B cell (primary cell): ENCODE data around the gene PDE3B. TPM values are rescaled to one million over a fixed set of nuclear protein-coding genes. Genes with fewer than 3 reads are reported as not detected.

Source experiments
- ATAC-seq: fragments of 200-7000 bp; cut with Tn5 transposase; one replicate; pipeline ENCODE4 v1.10.0; 2021; ENCODE audit warnings: low read depth, mild to moderate bottlenecking, moderate number of reproducible peaks, moderate library complexity
- CTCF ChIA-PET: fragments of 350-600 bp; sonication (Branson Sonifier 250); formaldehyde crosslinking; loops from one replicate; lab custom pipeline; 2021; ENCODE audit warnings: antibody characterized with exemption, inconsistent platforms; lab: Charles Lee
- POLR2A ChIA-PET: fragments of 350-600 bp; sonication (Branson Sonifier 250); formaldehyde crosslinking; loops from one replicate; lab custom pipeline; 2021; ENCODE audit warnings: antibody characterized with exemption; lab: Charles Lee
- DNase-seq: peaks from one replicate; pipeline ENCODE4 v3.0.0; 2013
- H2AFZ ChIP-seq: 2 replicates; pipeline ENCODE4 v1.6.1; 2012; ENCODE audit warnings: mild to moderate bottlenecking, low read depth, low read length; ENCODE audit not compliant: insufficient read depth, poor library complexity, severe bottlenecking
- H3K27ac ChIP-seq, 2 donors: 1 replicate in 1 of 2; 2 replicates in 1 of 2; pipeline ENCODE4 v1.5.1; 2012 to 2013; ENCODE audit warnings: low read length in 2 of 2, mild to moderate bottlenecking in 2 of 2, moderate library complexity in 1 of 2
- H3K27me3 ChIP-seq, 4 experiments: fragments of 200-600 bp in 1 of 4; sonication (generic) in 1 of 4; replicated peaks in 1 of 4; 1 replicate in 2 of 4; 2 replicates in 2 of 4; pipeline versions ENCODE4 v1.6.1 to v1.7.0; 2013 to 2016; ENCODE audit warnings: low read length in 3 of 4, mild to moderate bottlenecking in 2 of 4, mixed read lengths in 1 of 4, moderate library complexity in 1 of 4; ENCODE audit not compliant: insufficient read depth in 4 of 4, control insufficient read depth in 3 of 4; ENCODE audit errors: control extremely low read depth in 1 of 4
- H3K36me3 ChIP-seq, 2 experiments: replicated peaks in 1 of 2; 1 replicate in 1 of 2; 2 replicates in 1 of 2; pipeline versions ENCODE4 v1.6.1 to v1.7.1; 2013; ENCODE audit warnings: low read length in 1 of 2; ENCODE audit not compliant: insufficient read depth in 2 of 2, control insufficient read depth in 1 of 2; ENCODE audit errors: control extremely low read depth in 1 of 2, extremely low read depth in 1 of 2
- H3K4me1 ChIP-seq, 2 donors: fragments of 200-600 bp in 1 of 2; sonication (generic) in 1 of 2; 1 replicate in 1 of 2; 2 replicates in 1 of 2; pipeline versions ENCODE4 v1.5.1 to v1.6.1; 2013 to 2017; ENCODE audit warnings: low read length in 2 of 2; ENCODE audit not compliant: control insufficient read depth in 2 of 2, insufficient read depth in 2 of 2
- H3K4me2 ChIP-seq: replicated peaks from 2 replicates; pipeline ENCODE3; 2012; ENCODE audit warnings: mild to moderate bottlenecking, low read depth, low read length; ENCODE audit not compliant: poor library complexity, severe bottlenecking
- H3K4me3 ChIP-seq, 5 experiments: fragments of 200-600 bp in 1 of 5; sonication (generic) in 1 of 5; 1 replicate in 3 of 5; 2 replicates in 2 of 5; pipeline versions ENCODE4 v1.5.1 to v1.7.0; 2011 to 2016; ENCODE audit warnings: low read length in 4 of 5, mild to moderate bottlenecking in 4 of 5, low read depth in 2 of 5, control low read depth in 1 of 5, moderate library complexity in 1 of 5; ENCODE audit not compliant: insufficient read depth in 1 of 5; ENCODE audit errors: control extremely low read depth in 1 of 5, extremely low read depth in 1 of 5
- H3K79me2 ChIP-seq: fragments of 200-600 bp; sonication (generic); one replicate; pipeline ENCODE4 v1.6.0; 2016; ENCODE audit warnings: low read length; ENCODE audit not compliant: control insufficient read depth, insufficient read depth
- H3K9ac ChIP-seq: fragments of 200-600 bp; sonication (generic); 2 replicates; pipeline ENCODE4 v1.6.1; 2017; ENCODE audit warnings: mild to moderate bottlenecking, low read length, moderate library complexity
- H3K9me3 ChIP-seq, 3 donors: one replicate each; pipeline versions ENCODE4 v1.6.1 to v1.7.1; 2013; ENCODE audit warnings: low read length in 2 of 3; ENCODE audit not compliant: control insufficient read depth in 2 of 3, insufficient read depth in 1 of 3; ENCODE audit errors: control extremely low read depth in 1 of 3
- H4K20me1 ChIP-seq: 2 replicates; pipeline ENCODE4 v1.6.0; 2012; ENCODE audit warnings: mild to moderate bottlenecking, low read length; ENCODE audit not compliant: insufficient read depth, control insufficient read depth, poor library complexity, severe bottlenecking
- H3K27ac Mint-ChIP-seq: one replicate; pipeline ENCODE4 v1.8.0; 2021; ENCODE audit warnings: mixed read lengths
- H3K27me3 Mint-ChIP-seq: one replicate; pipeline ENCODE4 v1.8.0; 2021; ENCODE audit warnings: mixed read lengths
- H3K4me1 Mint-ChIP-seq: one replicate; pipeline ENCODE4 v1.8.0; 2021; ENCODE audit warnings: mixed read lengths
- H3K4me3 Mint-ChIP-seq: one replicate; pipeline ENCODE4 v1.8.0; 2021; ENCODE audit warnings: mixed read lengths
- H3K9me3 Mint-ChIP-seq: one replicate; pipeline ENCODE4 v1.8.0; 2022; ENCODE audit warnings: mixed read lengths; ENCODE audit not compliant: insufficient read depth
- EZH2 ChIP-seq: IDR thresholded peaks from 2 replicates; pipeline ENCODE4 v1.6.1; 2012; ENCODE audit warnings: borderline replicate concordance, low read depth, mild to moderate bottlenecking, moderate library complexity, low read length; ENCODE audit not compliant: insufficient read depth, poor library complexity, severe bottlenecking
- WGBS: methylation state at CpG from one replicate; pipeline ENCODE4 v1.1.5; 2013; ENCODE audit warnings: missing lambda C conversion rate; ENCODE audit not compliant: insufficient coverage; 5-methylcytosine and 5-hydroxymethylcytosine counted together
- intact Hi-C: fragments of 100-400 bp; cut with micrococcal nuclease; formaldehyde crosslinking; loops from one replicate; pipeline ENCODE4 v1.10.0; 2022
- polyA plus RNA-seq: library from polyadenylated mRNA; depleted of rRNA; stranded (reverse); fragments of >200 nt; gene quantifications from 2 replicates; pipeline ENCODE4 v1.2.3, GENCODE V29; 2012
- total RNA-seq, 2 donors: library from RNA; stranded (reverse); fragments of 120-200 nt in 1 of 2; gene quantifications; 1 replicate in 1 of 2; 2 replicates in 1 of 2; pipeline versions ENCODE4 v1.2.3 to v1.2.4, GENCODE V29; 2013 to 2022
- TF ChIP-seq, protein P1 (sequence below): fragments of 200-600 bp; IDR thresholded peaks from one replicate; pipeline ENCODE4 v1.8.0; 2022; ENCODE audit warnings: antibody characterized with exemption, mild to moderate bottlenecking

The PDE3B gene
- total and polyA plus RNA-seq, 2 donors (not counting 1 experiment from before 2014, with no cell fraction given) = 1.0 to 60.7 TPM

DNA sequence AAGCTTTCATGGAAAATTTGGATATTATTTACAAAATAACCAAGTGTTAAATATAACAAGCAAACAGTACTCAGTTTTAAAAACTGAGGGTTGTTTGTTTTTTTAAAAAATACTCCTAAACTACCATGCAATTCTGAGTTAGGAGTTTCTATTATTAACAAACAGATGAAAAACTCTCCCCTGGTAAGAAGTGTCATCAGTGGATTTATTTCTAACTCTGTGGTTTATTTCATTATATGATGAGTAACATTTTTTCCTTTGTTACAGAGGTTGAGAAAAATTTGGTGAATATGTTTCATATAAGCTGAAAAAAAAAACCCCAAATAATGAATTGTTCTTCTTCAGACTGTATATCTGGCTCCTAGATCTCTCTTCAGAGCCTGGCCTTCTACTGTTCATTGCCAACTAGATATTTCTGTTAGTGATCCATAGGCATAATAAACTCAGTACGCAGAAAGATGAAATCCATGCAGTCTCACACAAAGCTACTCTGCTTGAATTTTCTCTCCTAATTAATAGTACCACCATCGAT lies 29.4 kb upstream of the PDE3B start:
- Histone ChIP-seq H2AFZ (no peak overlapping the region), H3K4me2 (no peak overlapping the region), H3K36me3 (no peaks in the 10 kb centered on the region), H3K4me3 (no peak overlapping the region), H3K9ac (no peak overlapping the region), H3K79me2 (no peaks in the 10 kb centered on the region), H4K20me1 (no peaks in the 10 kb centered on the region), H3K27ac (no peak overlapping the region), H3K27me3 (no peaks in the 10 kb centered on the region), H3K4me1 (no peaks in the 10 kb centered on the region), H3K9me3 (no peaks in the 10 kb centered on the region)
- H3K4me3 Mint-ChIP-seq = no peak overlapping the region
- peaks cover 3% of the 10 kb centered on the region for H3K27me3 Mint-ChIP-seq
- no peaks in the 10 kb centered on the region for H3K9me3 Mint-ChIP-seq
- no peaks in the 10 kb centered on the region for H3K4me1 Mint-ChIP-seq
- WGBS = 96% methylated on average over 2 of the region's 2 CpGs
- no peak for DNase-seq
- H3K27ac Mint-ChIP-seq = no peak overlapping the region
- intact Hi-C loops = no loop called here
- ChIA-PET POLR2A (interaction anchor here (0.7 kb wide), 1 partner anchor 267 kb away, joined by 3 read pairs; no protein-coding TSS in a partner anchor), CTCF (interaction anchor here (0.6 to 0.9 kb wide), 2 partner anchors 22 to 314 kb away, joined by 3 read pairs; no protein-coding TSS in a partner anchor)
- ATAC-seq = no peak
- TF ChIP-seq, protein P1, sequence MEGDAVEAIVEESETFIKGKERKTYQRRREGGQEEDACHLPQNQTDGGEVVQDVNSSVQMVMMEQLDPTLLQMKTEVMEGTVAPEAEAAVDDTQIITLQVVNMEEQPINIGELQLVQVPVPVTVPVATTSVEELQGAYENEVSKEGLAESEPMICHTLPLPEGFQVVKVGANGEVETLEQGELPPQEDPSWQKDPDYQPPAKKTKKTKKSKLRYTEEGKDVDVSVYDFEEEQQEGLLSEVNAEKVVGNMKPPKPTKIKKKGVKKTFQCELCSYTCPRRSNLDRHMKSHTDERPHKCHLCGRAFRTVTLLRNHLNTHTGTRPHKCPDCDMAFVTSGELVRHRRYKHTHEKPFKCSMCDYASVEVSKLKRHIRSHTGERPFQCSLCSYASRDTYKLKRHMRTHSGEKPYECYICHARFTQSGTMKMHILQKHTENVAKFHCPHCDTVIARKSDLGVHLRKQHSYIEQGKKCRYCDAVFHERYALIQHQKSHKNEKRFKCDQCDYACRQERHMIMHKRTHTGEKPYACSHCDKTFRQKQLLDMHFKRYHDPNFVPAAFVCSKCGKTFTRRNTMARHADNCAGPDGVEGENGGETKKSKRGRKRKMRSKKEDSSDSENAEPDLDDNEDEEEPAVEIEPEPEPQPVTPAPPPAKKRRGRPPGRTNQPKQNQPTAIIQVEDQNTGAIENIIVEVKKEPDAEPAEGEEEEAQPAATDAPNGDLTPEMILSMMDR = no peak
- no peak for TF ChIP-seq EZH2

DNA sequence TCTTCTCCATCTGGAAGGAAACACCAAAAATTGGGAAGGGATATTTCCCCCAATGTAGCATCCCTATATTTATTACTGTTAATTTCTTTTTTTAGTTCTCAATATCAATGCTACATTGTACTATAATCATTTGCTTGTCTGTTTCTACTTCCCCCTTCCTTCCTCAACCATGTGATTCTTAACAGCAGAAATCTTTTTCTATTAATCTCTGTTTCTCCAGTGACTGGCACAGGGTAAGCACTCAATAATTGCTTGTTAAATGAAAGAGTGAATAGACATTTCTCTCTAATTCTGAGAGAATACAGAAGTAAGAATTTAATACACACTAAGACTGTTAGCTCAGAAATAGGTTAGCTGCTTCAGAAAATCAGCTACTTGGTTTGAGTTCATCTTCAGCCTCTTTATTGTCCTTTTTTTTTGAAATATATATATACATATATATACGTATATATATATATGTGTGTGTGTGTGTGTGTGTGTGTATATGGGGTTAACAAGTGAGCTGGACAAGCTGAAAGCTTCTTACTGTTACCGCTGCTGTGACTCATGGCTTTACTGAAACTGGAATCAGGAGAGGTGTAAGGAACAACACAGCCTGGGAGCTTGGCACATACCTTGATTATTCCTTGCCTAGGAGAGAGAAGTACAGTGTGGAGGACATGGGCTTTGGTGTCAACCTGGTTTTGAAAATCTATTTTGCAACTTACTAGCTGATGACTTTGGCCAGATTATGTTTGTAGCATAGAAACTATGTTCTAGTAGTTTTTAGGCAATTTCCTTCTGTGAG lies 26.2 kb upstream of the PDE3B start:
- CTCF ChIA-PET = interaction anchor here (0.5 to 0.9 kb wide), 3 partner anchors 26 to 457 kb away, joined by 3 read pairs; partner anchors contain the start of gene PDE3B
- no peak for TF ChIP-seq EZH2
- TF ChIP-seq, protein P1 = no peak
- no peak overlapping the region for H3K4me2 ChIP-seq
- 100% methylated on average over 1 of the region's 2 CpGs for WGBS
- Mint-ChIP-seq H3K27me3 (peaks cover 3% of the 10 kb centered on the region), H3K9me3 (no peaks in the 10 kb centered on the region), H3K4me1 (no peaks in the 10 kb centered on the region), H3K4me3 (no peak overlapping the region), H3K27ac (no peak overlapping the region)
- POLR2A ChIA-PET = no interaction called here
- no peaks in the 10 kb centered on the region for H3K27me3 ChIP-seq
- no peaks in the 10 kb centered on the region for H3K79me2 ChIP-seq
- H3K36me3 ChIP-seq = no peaks in the 10 kb centered on the region
- DNase-seq (no peak), ATAC-seq (no peak)
- H3K4me3 ChIP-seq = no peak overlapping the region
- no peaks in the 10 kb centered on the region for H3K4me1 ChIP-seq
- H3K9me3 ChIP-seq = no peaks in the 10 kb centered on the region
- intact Hi-C loops = no loop called here
- H3K9ac ChIP-seq = no peak overlapping the region
- H3K27ac ChIP-seq = no peak overlapping the region
- H2AFZ ChIP-seq = no peak overlapping the region
- H4K20me1 ChIP-seq = no peaks in the 10 kb centered on the region
